Measurements from ENCODE around the gene FCGR3A.
"Not testable (repeated sequence)": the region's sequence is repeated elsewhere in the genome, so short reads cannot be mapped to it uniquely, and the experiment has no call there.

The FCGR3A gene

DNA sequence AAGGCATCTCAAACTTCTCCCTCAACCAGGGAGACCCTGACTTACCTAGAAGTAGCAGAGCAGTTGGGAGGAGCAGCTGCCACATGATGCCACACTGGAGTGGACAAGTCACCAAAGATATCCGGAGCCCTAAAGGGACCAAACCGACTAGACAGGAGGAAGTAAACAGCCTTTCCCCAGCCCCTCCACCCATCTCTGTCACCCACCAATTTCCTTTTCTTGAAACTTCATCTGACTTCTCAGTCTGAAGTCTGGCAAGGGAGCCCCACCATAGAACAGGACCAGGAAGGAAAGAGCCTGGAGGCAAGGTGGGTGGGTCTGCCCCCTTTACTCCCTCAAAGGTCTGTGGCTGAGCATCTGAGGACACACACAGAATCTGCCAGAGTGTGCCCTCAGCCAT, at the start of gene FCGR3A:
Gene FCGR3A, minus strand, starts transcription at position 167 of the 400 bp plus-strand sequence. Its CDS starts 82 bp downstream, at position 85.
- no peak for DNase-seq

DNA sequence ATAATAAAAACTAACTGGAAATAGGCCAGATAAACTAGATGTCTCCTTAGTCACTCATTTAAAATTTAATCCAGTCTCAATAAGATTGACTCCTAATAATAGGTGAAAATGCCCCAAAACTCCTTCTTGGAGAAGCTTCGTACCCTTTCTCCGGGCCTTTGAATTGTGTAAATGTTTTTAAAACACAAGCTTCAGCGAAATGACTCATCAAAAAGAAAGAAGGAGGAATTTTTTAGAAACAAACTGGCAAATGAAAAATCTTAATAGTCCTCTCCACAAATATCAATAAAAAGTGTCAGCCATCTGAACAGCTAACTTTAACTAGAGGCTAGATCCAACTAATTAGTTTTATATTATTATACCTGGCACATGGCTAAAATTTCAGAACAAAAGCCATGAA, 47.5 kb upstream of the FCGR3A start:
- DNase-seq = not testable (repeated sequence)

DNA sequence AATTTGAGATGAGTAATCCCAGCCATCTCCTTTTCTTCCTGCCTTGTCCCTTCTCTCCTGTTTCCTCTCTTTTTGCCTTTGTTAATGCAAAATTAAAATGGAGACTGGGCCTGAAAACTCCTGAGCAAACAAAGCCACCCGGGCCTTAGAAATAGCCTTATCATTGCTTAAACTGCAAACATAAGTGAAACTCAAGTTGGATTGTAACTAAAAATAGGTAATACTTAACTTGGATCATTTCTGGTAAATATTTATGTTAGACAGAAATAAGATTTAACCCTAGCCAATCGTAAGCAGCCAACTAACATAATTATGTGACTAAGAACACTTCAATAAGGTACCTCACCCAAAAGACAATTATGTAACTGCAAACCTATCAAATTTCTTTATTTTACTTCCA, 46.0 kb upstream of the FCGR3A start:
- DNase-seq = not testable (repeated sequence)

DNA sequence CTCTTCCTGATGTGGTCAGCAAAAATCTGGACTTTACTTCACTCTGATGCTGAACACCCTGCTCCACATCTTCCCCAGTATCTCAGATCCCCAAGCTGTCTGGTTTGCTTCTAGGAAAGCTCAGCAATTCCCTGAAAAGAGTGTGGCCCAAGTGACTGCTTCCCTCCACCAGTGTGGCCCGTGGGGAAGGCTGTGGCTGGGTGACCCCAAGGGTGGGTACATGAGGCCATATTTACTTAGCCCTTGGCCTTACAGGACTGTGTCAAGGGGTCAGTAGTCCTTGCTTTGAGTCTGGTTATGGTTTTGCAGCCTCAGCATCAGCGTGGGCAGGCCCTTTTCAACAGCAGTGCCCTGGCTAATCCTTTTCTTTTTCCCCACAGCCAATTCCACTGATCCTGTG, 45.6 kb upstream of the FCGR3A start:
- not testable (repeated sequence) for DNase-seq

DNA sequence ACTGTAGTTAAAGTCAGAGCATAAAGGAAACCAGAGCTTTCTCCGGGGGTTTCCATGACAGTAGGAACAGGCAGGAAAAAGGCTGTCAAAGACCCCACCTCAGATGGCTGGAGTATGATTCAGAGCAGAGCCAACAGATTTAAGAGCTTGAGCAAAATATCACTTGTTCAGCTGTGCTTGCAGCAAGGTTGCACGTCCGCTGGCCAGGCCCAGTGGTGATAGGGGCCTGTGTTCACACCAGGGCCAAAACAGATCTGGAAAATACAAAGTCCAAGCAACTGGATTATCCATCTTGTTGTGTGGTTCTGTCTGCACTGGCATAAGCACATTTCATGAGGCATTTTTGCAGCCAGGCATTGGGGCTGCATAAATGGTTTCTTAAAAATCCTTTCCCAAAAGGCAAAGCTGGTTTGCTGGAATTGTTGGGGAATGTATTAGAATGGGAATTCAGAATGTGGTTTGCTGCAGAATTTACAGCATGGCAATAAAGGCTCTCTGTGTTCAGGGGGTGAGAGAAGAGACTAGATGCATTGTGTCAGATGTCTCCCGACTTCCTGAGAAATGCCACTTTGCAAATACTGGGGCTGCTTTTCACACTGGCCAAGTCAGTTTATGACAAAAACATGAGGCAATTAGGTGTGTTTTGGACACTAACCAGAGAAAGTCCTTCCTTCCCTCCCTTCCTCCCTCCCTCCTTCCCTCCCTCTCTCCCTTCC, 44.8 kb upstream of the FCGR3A start:
- DNase-seq = not testable (repeated sequence)

DNA sequence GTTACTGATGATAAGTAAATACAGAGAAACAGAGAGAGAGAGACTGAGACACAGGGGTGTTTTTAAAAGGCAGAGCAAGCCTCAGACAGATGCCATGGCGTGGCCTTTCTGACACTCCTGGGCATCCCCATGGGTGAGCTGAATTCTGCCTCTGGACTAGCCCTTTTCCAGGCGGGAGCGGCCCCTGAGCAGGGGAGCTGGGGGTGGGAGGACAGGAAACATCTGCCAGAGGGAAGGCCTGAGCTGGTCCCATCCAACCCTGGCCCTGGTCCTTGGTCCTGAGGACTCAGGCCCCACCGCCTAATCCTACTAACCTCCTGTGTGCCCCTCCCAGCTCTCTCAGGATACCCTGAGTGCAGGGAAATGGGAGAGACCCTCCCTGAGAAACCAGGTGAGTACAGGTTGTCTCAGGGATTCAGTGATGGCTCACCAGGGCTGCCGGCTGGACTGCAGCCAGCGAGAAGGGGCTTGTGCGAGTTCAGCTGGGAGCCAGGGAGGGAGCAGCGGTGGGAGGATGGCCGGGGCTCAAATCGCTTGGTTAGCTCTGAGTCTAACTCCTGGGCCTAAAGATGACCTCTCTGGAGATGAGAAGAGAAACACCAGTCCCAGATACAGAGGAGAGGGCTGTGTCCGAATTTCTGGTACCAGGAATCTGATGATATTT, 43.6 kb upstream of the FCGR3A start:
- not testable (repeated sequence) for DNase-seq

- not testable (repeated sequence) for DNase-seq
Observed at GRCh38 chr1:161592586-161592985, 43.0 kb upstream of the FCGR3A start.

DNA sequence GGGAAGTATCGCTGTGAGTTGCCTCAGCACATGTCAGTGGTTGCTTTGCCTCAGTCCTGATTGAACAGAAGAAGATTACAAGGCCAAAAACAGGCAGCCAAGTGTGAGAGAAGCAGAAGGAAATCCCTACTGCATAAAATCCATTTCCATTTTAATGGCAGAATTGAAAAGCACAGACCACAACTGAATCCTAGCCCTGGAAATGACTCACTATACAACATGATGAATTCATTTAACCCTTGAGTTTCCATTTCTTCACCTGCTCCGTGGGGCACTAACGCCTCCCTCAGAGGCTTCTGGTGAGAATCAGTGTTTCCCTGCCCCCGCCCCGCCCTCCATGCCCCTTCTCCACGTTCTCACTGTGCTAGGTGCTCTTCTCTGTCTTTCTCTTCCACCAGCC, 40.3 kb upstream of the FCGR3A start:
- DNase-seq = peak; percentile 1

DNA sequence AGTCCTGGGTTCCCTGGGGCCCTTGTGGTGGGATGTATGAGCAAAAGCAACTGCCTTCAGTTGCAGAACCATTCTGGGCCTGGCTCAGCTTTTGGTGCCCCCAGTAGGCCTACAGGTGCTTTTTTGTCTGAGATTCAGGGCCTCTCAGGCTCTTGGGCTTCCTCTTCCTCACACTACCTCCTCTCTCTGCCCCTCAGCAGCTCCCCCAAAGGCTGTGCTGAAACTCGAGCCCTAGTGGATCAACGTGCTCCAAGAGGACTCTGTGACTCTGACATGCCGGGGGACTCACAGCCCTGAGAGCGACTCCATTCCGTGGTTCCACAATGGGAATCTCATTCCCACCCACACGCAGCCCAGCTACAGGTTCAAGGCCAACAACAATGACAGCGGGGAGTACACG, 39.7 kb upstream of the FCGR3A start:
- DNase-seq = not testable (repeated sequence)

DNA sequence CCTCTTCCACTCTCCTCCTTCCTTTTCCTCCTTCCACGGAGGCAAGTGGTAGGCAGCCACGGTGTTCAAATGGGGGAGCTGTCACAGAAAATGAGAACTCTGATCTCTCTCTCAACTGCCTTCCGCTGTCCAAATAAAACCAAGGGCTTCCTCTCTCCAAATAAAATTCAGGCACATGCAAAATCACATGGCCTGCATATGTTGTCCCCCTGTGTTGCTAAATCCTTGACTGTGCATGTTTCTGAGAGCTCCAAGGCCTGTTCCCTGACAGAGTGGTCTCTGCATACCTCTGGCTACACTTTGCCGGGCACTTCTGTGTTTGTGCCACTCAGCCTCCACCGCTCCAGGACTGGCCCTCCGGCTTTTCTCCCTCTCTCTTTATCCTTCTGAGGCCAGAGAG, 39.0 kb upstream of the FCGR3A start:
- DNase-seq = not testable (repeated sequence)

GRCh38 chr1:161582882-161583281, 33.3 kb upstream of the FCGR3A start:
- not testable (repeated sequence) for DNase-seq

DNA sequence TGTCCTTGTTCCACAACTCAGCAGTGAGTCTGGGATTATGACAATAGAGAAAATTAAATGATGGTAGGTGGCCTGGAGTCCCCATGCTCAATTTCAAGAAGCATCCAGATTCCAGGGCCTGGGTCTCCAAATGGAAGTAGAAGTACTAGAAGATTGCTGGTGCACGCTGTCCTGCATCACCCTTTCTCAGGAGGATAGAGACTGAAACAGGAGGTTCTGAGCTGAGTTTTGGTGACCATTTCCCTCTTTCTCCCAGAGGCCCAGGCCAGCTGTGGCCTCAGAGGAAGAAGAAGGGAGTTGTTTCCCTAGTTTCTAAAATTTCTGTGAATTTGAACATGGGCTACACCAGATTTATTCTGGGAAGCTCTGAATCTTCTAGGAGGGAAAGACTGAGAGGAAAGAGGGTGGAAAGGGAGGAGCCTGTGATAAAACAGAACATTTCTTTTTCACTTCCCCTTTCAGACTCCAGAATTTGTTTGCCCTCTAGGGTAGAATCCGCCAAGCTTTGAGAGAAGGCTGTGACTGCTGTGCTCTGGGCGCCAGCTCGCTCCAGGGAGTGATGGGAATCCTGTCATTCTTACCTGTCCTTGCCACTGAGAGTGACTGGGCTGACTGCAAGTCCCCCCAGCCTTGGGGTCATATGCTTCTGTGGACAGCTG, 31.4 kb upstream of the FCGR3A start:
- DNase-seq = not testable (repeated sequence)

GRCh38 chr1:161579856-161580507, 30.4 kb upstream of the FCGR3A start:
- not testable (repeated sequence) for DNase-seq

GRCh38 chr1:161576676-161577075, 27.1 kb upstream of the FCGR3A start:
- not testable (repeated sequence) for DNase-seq

DNA sequence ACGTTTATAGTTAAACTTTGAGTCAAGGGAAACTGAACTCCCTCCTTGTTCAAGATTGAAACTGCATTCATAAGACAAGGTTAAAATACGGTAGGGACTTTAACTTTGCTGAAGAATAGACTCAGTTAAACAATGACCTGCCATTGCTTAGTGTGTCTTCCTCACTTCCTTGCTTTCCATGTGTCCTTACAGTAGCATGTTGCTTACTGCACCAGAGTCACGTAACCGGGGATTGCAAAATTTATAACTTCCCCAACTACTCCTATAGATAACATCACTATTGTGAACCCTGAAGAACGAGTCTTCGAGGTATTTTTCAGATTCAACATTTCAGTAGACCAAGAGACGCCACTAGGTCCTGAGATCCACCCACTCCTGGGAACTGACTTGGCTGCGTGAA, 22.1 kb upstream of the FCGR3A start:
- not testable (repeated sequence) for DNase-seq

DNA sequence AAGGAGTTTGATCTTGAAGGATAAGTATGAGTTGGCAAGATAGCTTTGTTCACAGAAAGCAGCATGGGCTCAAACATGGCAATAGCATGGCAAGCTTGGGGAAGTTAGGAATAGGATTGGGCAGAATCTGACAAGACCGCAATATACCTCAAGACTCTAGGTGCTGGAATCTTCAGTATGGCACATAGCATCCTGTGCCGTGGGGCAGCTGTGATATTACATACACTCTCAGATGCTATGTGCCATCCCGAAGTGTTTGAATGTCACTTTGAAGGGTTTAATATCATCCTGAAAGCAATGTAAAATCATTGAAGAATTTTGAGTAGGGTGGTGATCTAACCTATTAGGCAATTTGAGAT, 17.0 kb upstream of the FCGR3A start:
- not testable (repeated sequence) for DNase-seq

DNA sequence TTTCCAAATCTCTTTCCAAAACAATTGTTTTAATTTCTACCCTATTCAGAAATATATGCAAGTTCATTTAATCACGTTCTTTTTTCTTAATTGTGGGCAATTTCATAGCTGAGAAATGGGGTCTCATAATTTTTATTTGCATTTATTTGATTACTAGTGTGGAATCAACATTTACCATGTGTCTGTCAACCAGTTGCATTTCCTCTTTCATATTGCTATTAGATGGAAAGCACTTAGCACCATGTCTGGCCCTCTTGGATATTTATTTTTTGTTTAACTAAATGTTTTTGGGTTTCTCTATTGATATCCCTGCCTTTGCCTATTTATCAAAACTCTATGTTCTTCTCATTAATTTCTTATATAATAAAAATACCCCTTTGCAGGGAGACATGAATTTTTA, 13.9 kb upstream of the FCGR3A start:
- DNase-seq = not testable (repeated sequence)

DNA sequence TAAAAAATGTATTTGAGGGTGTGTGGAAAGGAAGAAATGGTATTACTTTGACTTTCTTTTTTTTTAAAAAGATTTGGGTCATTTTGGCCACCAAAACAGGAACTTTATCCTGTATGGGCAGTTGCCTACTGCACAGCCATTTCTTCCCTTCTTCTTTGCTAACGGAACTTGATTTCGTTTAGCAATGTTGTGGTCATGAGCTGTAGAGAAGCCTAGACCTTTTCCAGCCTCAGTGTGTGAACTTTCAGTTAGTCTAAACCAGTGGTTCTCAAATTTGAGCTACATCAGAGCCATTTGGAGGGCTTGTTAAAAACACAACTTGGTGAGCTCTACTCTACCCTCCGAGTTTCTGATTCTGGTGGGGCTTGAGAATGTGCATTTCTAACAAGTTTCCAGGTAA, 12.8 kb upstream of the FCGR3A start:
- DNase-seq = not testable (repeated sequence)

DNA sequence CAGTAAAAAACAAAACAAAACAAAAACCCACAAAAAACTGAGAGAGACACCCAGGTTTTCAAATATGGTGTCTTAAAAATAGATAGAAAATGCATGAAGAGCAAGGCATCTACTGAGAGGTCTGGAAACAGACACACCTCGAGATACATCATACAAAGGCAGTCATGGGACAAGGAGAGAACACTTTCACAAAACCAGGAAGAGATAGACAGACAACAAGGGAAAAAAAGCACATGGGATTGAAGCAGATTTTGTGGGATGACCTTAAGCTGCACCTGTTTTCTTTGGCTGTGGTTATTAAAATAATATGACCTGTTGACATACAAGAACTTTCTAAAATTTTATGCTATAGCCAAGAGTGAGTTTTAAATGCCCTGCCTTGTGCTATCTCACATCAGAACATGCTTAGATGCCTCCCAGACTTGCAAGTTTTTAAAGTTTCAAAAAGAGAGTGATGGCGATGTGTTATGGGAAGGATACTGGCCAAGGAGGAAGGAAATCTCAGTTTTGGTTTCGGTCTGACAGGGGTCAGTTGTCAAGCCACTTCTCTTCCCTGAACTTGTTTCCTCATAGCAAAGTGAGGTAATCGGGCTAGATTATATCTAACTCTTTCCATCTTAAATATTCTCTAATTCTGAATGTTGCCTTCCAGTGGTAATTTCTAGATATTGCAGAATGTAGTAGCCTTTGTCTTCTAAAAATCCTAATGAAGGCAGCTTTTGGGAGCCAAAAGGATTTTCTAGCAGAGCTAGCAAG, 11.5 kb upstream of the FCGR3A start:
- DNase-seq = peak; percentile 61

GRCh38 chr1:161557506-161558450, 8.2 kb upstream of the FCGR3A start:
- DNase-seq = not testable (repeated sequence)

- not testable (repeated sequence) for DNase-seq
Observed at GRCh38 chr1:161556990-161557389, 7.4 kb upstream of the FCGR3A start.
